ENCODE measurements around the gene NR1D2.
A peak's percentile ranks its signal among the peaks of the same experiment; 100 is the strongest.
"Not testable (repeated sequence)": the region's sequence is repeated elsewhere in the genome, so short reads cannot be mapped to it uniquely, and the experiment has no call there.

NR1D2 gene

DNA sequence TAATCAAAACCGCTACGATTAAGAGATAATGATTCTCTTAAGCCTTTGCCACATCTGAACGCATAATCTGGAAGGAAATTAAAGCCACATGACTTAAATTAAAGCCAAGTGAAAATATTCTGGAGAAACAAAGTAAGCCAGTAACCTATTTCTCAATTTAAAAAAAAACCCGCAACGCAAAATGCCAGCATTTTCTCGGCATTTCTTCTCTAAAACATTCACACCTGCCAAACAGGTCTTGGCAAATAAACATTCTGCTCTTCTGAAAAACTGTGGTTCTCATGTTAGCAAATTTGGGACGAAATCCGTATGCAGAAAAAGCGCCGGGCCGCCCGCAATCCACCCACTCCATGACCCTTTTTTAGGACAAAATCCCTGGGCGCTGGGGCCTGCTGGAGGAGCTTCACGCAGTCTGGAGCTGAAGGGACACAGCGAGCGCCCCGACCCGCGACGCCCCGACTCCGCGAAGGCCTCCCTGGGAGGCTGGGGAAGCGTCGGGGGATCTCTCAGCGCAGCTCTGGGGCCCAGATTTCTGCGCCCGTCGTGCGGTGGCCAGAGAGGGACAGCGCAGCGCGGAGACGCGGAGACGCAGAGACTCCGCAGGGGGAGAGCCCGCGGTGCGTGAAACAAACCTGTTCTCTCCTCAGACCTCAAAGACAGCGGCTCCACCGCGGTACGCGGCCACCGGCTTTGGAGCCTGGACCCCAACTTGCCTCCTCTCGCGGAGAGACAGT lies 28.8 kb upstream of the NR1D2 start:
- peaks cover 10% of the 10 kb centered on the region for H3K4me1 ChIP-seq (ENCODE audit: control insufficient read depth, insufficient read depth, low read length)
- H3K36me3 ChIP-seq (ENCODE audit: control insufficient read depth, insufficient read depth, low read length) = peaks cover 16% of the 10 kb centered on the region
- peak overlapping the region; percentile 97 for H3K4me3 ChIP-seq (ENCODE audit: insufficient read depth, low read depth, low read length)
- peak overlapping the region; percentile 64 for H3K27ac ChIP-seq (ENCODE audit: insufficient read depth, low read depth, low read length, poor library complexity, severe bottlenecking)
- 4% methylated on average over 48 of the region's 48 CpGs for WGBS, 2 experiments
- no peaks in the 10 kb centered on the region for H3K27me3 ChIP-seq (ENCODE audit: control insufficient read depth, insufficient read depth, low read length, poor library complexity, severe bottlenecking)
- no peaks in the 10 kb centered on the region for H3K9me3 ChIP-seq (ENCODE audit: control insufficient read depth, low read length)

DNA sequence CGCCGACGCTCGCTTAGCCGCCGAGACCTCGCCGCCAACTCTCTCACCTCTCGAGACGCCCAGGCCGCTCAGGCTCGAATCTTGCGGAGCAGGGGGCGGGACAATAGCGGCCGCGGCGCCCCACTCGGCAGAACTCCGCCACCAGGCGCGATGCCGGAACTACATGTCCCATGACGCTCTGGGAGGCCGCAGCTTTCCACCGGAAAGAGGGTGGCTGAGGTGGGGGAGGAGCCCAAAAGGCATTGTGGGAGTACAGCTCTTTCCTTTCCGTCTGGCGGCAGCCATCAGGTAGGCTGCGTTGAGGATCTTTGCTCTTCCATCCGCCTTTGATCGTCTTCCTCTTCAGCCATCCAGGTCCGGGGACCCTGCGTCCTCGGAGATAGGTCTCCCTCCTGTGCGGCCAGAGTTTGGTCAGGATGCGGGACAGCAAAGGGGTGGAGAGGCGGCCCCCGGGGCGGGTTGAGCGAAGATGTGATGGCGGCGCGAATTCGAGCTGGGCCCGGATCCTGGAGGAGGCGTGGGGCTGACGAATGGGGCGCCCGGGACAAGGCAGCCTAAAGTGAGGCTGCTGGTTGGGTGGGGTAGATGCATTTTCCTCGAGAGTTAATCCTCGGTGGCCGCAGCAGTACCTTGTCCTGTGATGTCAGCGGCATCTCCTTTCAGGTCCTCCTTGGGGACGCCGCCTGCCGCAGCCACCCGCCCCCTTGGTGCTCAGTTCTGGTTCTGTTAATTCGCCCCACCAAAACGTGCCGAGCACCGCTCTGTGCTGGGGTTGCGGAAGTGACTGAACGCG lies 28.0 kb upstream of the NR1D2 start, which contains the start of the genes NKIRAS1 and RPL15:
Gene NKIRAS1 (minus strand): TSS at position 105 of the 793 bp plus-strand sequence. CDS start 6,086 bp downstream, outside the sequence.
Gene RPL15 (plus strand): TSS at position 247 of the 793 bp plus-strand sequence. CDS start 728 bp downstream, outside the sequence.
- Histone ChIP-seq H3K4me1 (ENCODE audit: control insufficient read depth, insufficient read depth, low read length) (peaks cover 10% of the 10 kb centered on the region), H3K36me3 (ENCODE audit: control insufficient read depth, insufficient read depth, low read length) (peaks cover 16% of the 10 kb centered on the region), H3K9me3 (ENCODE audit: control insufficient read depth, low read length) (no peaks in the 10 kb centered on the region), H3K4me3 (ENCODE audit: insufficient read depth, low read depth, low read length) (peak within 1 kb of the TSS; percentile 97), H3K27me3 (ENCODE audit: control insufficient read depth, insufficient read depth, low read length, poor library complexity, severe bottlenecking) (no peaks in the 10 kb centered on the region), H3K27ac (ENCODE audit: insufficient read depth, low read depth, low read length, poor library complexity, severe bottlenecking) (peak within 1 kb of the TSS; percentile 80)
- 0% methylated on average over 64 of the region's 64 CpGs for WGBS, 2 experiments

DNA sequence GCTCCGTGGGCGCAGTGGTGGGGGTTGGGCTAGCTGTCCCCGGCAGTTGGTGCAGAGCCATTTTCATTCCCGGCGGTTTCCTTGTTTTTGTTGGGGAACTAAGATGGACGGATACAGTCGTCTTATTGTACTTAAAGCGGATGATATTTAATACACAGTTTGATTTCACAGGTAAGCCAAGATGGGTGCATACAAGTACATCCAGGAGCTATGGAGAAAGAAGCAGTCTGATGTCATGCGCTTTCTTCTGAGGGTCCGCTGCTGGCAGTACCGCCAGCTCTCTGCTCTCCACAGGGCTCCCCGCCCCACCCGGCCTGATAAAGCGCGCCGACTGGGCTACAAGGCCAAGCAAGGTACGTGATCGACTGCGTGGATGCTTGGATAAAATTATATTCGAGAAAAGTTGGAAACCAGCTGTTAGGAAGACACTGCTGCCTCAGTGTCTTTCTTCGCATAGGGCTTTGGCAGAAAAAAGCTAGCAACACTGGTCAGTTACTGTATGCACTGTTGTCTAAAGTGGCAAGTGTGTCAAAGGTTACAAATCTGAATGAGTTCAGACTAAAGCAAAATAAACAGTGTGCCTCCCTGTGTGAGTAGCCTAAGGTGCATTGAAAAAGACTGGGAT lies 27.3 kb upstream of the NR1D2 start:
- WGBS, 2 experiments = 1% methylated on average over 17 to 19 of the region's 21 CpGs
- H3K4me1 ChIP-seq (ENCODE audit: control insufficient read depth, insufficient read depth, low read length) = peaks cover 10% of the 10 kb centered on the region
- peak overlapping the region; percentile 97 for H3K4me3 ChIP-seq (ENCODE audit: insufficient read depth, low read depth, low read length)

GRCh38 chr3:23918331-23918730 lies 26.8 kb upstream of the NR1D2 start:
- not testable (repeated sequence) for H3K9me3 ChIP-seq (ENCODE audit: control insufficient read depth, low read length); H3K27me3 ChIP-seq (ENCODE audit: control insufficient read depth, insufficient read depth, low read length, poor library complexity, severe bottlenecking); H3K27ac ChIP-seq (ENCODE audit: insufficient read depth, low read depth, low read length, poor library complexity, severe bottlenecking)
- Histone ChIP-seq H3K4me1 (ENCODE audit: control insufficient read depth, insufficient read depth, low read length) (peaks cover 10% of the 10 kb centered on the region), H3K4me3 (ENCODE audit: insufficient read depth, low read depth, low read length) (peak overlapping the region; percentile 97), H3K36me3 (ENCODE audit: control insufficient read depth, insufficient read depth, low read length) (peaks cover 16% of the 10 kb centered on the region)
- 46 to 47% methylated on average over 12 of the region's 12 CpGs for WGBS, 2 experiments

More for the DNA sequence above, 27.3 kb upstream of the NR1D2 start:
- H3K27me3 ChIP-seq (ENCODE audit: control insufficient read depth, insufficient read depth, low read length, poor library complexity, severe bottlenecking); H3K27ac ChIP-seq (ENCODE audit: insufficient read depth, low read depth, low read length, poor library complexity, severe bottlenecking); H3K9me3 ChIP-seq (ENCODE audit: control insufficient read depth, low read length): not testable (repeated sequence)
- peaks cover 16% of the 10 kb centered on the region for H3K36me3 ChIP-seq (ENCODE audit: control insufficient read depth, insufficient read depth, low read length)

GRCh38 chr3:23919628-23920027 lies 25.5 kb upstream of the NR1D2 start:
- no peaks in the 10 kb centered on the region for H3K27me3 ChIP-seq (ENCODE audit: control insufficient read depth, insufficient read depth, low read length, poor library complexity, severe bottlenecking)
- H3K9me3 ChIP-seq (ENCODE audit: control insufficient read depth, low read length) = no peaks in the 10 kb centered on the region
- no peak overlapping the region for H3K27ac ChIP-seq (ENCODE audit: insufficient read depth, low read depth, low read length, poor library complexity, severe bottlenecking)
- H3K36me3 ChIP-seq (ENCODE audit: control insufficient read depth, insufficient read depth, low read length) = peaks cover 16% of the 10 kb centered on the region
- peaks cover 8% of the 10 kb centered on the region for H3K4me1 ChIP-seq (ENCODE audit: control insufficient read depth, insufficient read depth, low read length)
- WGBS, 2 experiments = 86 to 95% methylated on average over 2 of the region's 2 CpGs
- H3K4me3 ChIP-seq (ENCODE audit: insufficient read depth, low read depth, low read length) = no peak overlapping the region

- 95 to 97% methylated on average over 5 of the region's 5 CpGs for WGBS, 2 experiments
- peaks cover 3% of the 10 kb centered on the region for H3K4me1 ChIP-seq (ENCODE audit: control insufficient read depth, insufficient read depth, low read length)
- peaks cover 16% of the 10 kb centered on the region for H3K36me3 ChIP-seq (ENCODE audit: control insufficient read depth, insufficient read depth, low read length)
- no peak overlapping the region for H3K4me3 ChIP-seq (ENCODE audit: insufficient read depth, low read depth, low read length)
- H3K9me3 ChIP-seq (ENCODE audit: control insufficient read depth, low read length) = no peaks in the 10 kb centered on the region
- no peak overlapping the region for H3K27ac ChIP-seq (ENCODE audit: insufficient read depth, low read depth, low read length, poor library complexity, severe bottlenecking)
- H3K27me3 ChIP-seq (ENCODE audit: control insufficient read depth, insufficient read depth, low read length, poor library complexity, severe bottlenecking) = no peaks in the 10 kb centered on the region
Observed at GRCh38 chr3:23920151-23920655, 24.9 kb upstream of the NR1D2 start.

- no peaks in the 10 kb centered on the region for H3K9me3 ChIP-seq (ENCODE audit: control insufficient read depth, low read length)
- no peak overlapping the region for H3K4me3 ChIP-seq (ENCODE audit: insufficient read depth, low read depth, low read length)
- H3K4me1 ChIP-seq (ENCODE audit: control insufficient read depth, insufficient read depth, low read length) = no peaks in the 10 kb centered on the region
- H3K27me3 ChIP-seq (ENCODE audit: control insufficient read depth, insufficient read depth, low read length, poor library complexity, severe bottlenecking) = no peaks in the 10 kb centered on the region
- H3K27ac ChIP-seq (ENCODE audit: insufficient read depth, low read depth, low read length, poor library complexity, severe bottlenecking) = no peak overlapping the region
- WGBS, 2 experiments = 86 to 93% methylated on average over 3 of the region's 3 CpGs
- peaks cover 16% of the 10 kb centered on the region for H3K36me3 ChIP-seq (ENCODE audit: control insufficient read depth, insufficient read depth, low read length)
Observed at GRCh38 chr3:23921052-23921511, 24.0 kb upstream of the NR1D2 start.

DNA sequence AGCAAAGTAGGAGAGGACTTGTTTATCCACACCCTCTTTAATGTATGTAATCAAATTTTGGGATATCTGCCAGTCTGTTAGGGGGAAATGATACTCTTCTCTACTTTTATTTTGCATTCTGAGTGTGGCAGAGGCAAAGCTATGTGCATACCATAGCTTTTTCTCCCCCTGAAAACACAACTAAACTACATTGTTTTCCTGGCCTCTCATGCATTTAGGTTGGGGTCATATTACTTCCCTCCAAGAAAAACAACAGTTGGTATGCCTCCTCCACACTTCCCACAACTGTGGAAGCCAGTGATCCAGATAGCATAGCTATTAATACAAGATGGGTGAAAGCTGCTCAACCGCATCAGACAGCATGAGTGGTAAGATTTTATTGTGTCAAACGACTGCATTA lies 21.3 kb upstream of the NR1D2 start:
- 94 to 100% methylated on average over 2 of the region's 2 CpGs for WGBS, 2 experiments
- Histone ChIP-seq H3K36me3 (ENCODE audit: control insufficient read depth, insufficient read depth, low read length) (peaks cover 8% of the 10 kb centered on the region), H3K9me3 (ENCODE audit: control insufficient read depth, low read length) (no peaks in the 10 kb centered on the region), H3K4me1 (ENCODE audit: control insufficient read depth, insufficient read depth, low read length) (no peaks in the 10 kb centered on the region), H3K27ac (ENCODE audit: insufficient read depth, low read depth, low read length, poor library complexity, severe bottlenecking) (no peak overlapping the region), H3K27me3 (ENCODE audit: control insufficient read depth, insufficient read depth, low read length, poor library complexity, severe bottlenecking) (no peaks in the 10 kb centered on the region), H3K4me3 (ENCODE audit: insufficient read depth, low read depth, low read length) (no peak overlapping the region)

DNA sequence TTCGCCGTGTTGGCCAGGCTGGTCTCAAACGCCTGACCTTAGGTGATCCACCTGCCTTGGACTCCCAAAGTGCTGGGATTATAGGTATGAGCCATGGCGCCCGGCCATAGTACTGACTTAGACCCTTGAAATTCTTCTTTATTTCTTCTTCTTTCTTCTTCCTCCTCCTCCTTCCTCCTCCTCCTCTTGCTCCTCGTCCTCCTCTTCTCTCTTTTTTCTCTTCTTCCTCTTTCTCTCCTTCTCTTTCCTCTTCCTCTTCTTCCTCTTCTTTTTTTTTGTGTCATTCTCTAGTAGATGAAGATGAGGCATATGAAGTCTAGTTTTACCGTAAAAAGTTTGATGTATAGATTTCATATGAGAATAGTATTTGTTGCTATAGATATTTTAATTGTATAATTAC lies 18.8 kb upstream of the NR1D2 start:
- no peak overlapping the region for H3K27ac ChIP-seq (ENCODE audit: insufficient read depth, low read depth, low read length, poor library complexity, severe bottlenecking)
- H3K36me3 ChIP-seq (ENCODE audit: control insufficient read depth, insufficient read depth, low read length) = no peaks in the 10 kb centered on the region
- H3K9me3 ChIP-seq (ENCODE audit: control insufficient read depth, low read length) = no peaks in the 10 kb centered on the region
- no peak overlapping the region for H3K4me3 ChIP-seq (ENCODE audit: insufficient read depth, low read depth, low read length)
- H3K4me1 ChIP-seq (ENCODE audit: control insufficient read depth, insufficient read depth, low read length) = no peaks in the 10 kb centered on the region
- H3K27me3 ChIP-seq (ENCODE audit: control insufficient read depth, insufficient read depth, low read length, poor library complexity, severe bottlenecking) = no peaks in the 10 kb centered on the region
- 87 to 88% methylated on average over 6 of the region's 7 CpGs for WGBS, 2 experiments

Measured in ectodermal cell (in vitro differentiated cells).